K562 (cell line): Measurements from ENCODE around the gene NEURL2. TPM values are rescaled to one million over a fixed set of nuclear protein-coding genes. Genes with fewer than 3 reads are reported as not detected.
A peak's percentile ranks its signal among the peaks of the same experiment; 100 is the strongest.

Source experiments
- AFF4 ChIP-seq: sonication (generic); formaldehyde crosslinking; IDR thresholded peaks from 2 replicates; pipeline ENCODE4 v1.8.0; 2023; ENCODE audit warnings: mild to moderate bottlenecking, missing genetic modification reagents
- ARNT ChIP-seq, 2 experiments: fragments of 450-650 bp; IDR thresholded peaks; 2 replicates each; pipeline ENCODE4 v1.6.1; 2016; ENCODE audit warnings: mild to moderate bottlenecking in 1 of 2
- BRCA1 ChIP-seq, 2 experiments: fragments of 450-650 bp in 1 of 2; sonication (generic) in 1 of 2; formaldehyde crosslinking in 1 of 2; IDR thresholded peaks; 2 replicates each; pipeline versions ENCODE4 v1.5.0 to v1.6.1; 2017 to 2020; ENCODE audit warnings: mild to moderate bottlenecking in 1 of 2, missing genetic modification reagents in 1 of 2
- E2F4 ChIP-seq: sonication (generic); formaldehyde crosslinking; IDR thresholded peaks from 2 replicates; pipeline ENCODE4 v1.8.0; 2022; ENCODE audit warnings: mild to moderate bottlenecking, low read depth, missing genetic modification reagents
- ESRRA ChIP-seq: fragments of 450-650 bp; IDR thresholded peaks from 2 replicates; pipeline ENCODE4 v1.6.1; 2014; ENCODE audit warnings: low read depth, mild to moderate bottlenecking, moderate library complexity, borderline replicate concordance
- ETV1 ChIP-seq: fragments of 450-650 bp; conservative IDR thresholded peaks from 2 replicates; pipeline ENCODE4 v1.6.1; 2016; ENCODE audit warnings: missing genetic modification characterization, control low read depth, low read depth, missing compliant biosample characterization
- GTF2E2 ChIP-seq: fragments of 200-800 bp; sonication (Bioruptor generic); IDR thresholded peaks from 2 replicates; pipeline ENCODE4 v1.6.1; 2016; ENCODE audit warnings: missing genetic modification characterization, missing compliant biosample characterization
- MBD1 ChIP-seq: fragments of 250-450 bp; sonication (Bioruptor Pico); IDR thresholded peaks from 2 replicates; pipeline ENCODE4 v1.8.0; 2022; ENCODE audit warnings: inconsistent platforms
- MCM3 ChIP-seq: fragments of 450-650 bp; IDR thresholded peaks from 2 replicates; pipeline ENCODE4 v1.6.1; 2016
- MXI1 ChIP-seq: IDR thresholded peaks from 2 replicates; pipeline ENCODE4 v1.6.1; 2011; ENCODE audit warnings: low read depth, mild to moderate bottlenecking, improper control_type of control experiment, low read length
- PHB2 ChIP-seq: fragments of 450-650 bp; IDR thresholded peaks from 2 replicates; pipeline ENCODE4 v1.6.1; 2017; ENCODE audit warnings: low read depth
- PHF8 ChIP-seq: fragments of 200-600 bp; sonication (generic); IDR thresholded peaks from 2 replicates; pipeline ENCODE4 v1.6.1; 2012; ENCODE audit warnings: mixed run types, mild to moderate bottlenecking, inconsistent platforms, low read length, moderate library complexity, borderline replicate concordance
- SAFB2 ChIP-seq: fragments of 200-400 bp; formaldehyde crosslinking; IDR thresholded peaks from 2 replicates; pipeline ENCODE4 v1.6.1; 2018; ENCODE audit warnings: borderline replicate concordance, low read length, low read depth, moderate library complexity; ENCODE audit not compliant: severe bottlenecking
- SIRT6 ChIP-seq: IDR thresholded peaks from one replicate; pipeline ENCODE4 v1.6.1; 2012; ENCODE audit warnings: low read depth, mild to moderate bottlenecking, control low read depth, inconsistent platforms, low read length, moderate library complexity
- SIX5 ChIP-seq, 2 experiments: IDR thresholded peaks; 2 replicates each; pipeline ENCODE4 v1.6.1; 2011; ENCODE audit warnings: low read length in 2 of 2, borderline replicate concordance in 1 of 2, low read depth in 1 of 2, mild to moderate bottlenecking in 1 of 2, moderate library complexity in 1 of 2; ENCODE audit not compliant: insufficient read depth in 1 of 2
- STAT5B ChIP-seq: fragments of 250-450 bp; sonication (Bioruptor Pico); IDR thresholded peaks from 2 replicates; pipeline ENCODE4 v1.8.0; 2021; ENCODE audit warnings: mild to moderate bottlenecking, inconsistent platforms
- TEAD2 ChIP-seq: fragments of 450-650 bp; IDR thresholded peaks from 2 replicates; pipeline ENCODE4 v1.6.1; 2016; ENCODE audit warnings: missing genetic modification characterization, control low read depth, missing compliant biosample characterization
- TRIM24 ChIP-seq, 2 experiments: fragments of 450-650 bp; IDR thresholded peaks; 2 replicates each; pipeline ENCODE4 v1.6.1; 2016
- XRCC3 ChIP-seq: fragments of 450-650 bp; IDR thresholded peaks from 2 replicates; pipeline ENCODE4 v1.6.1; 2017; ENCODE audit warnings: mild to moderate bottlenecking, moderate library complexity
- ZKSCAN3 ChIP-seq: fragments of 250-450 bp; sonication (Bioruptor Pico); IDR thresholded peaks from 2 replicates; pipeline ENCODE4 v1.4.0; 2020
- ZNF224 ChIP-seq: sonication (generic); formaldehyde crosslinking; IDR thresholded peaks from 2 replicates; pipeline ENCODE4 v1.8.0; 2022; ENCODE audit warnings: mild to moderate bottlenecking, missing genetic modification reagents
- ZNF707 ChIP-seq: fragments of 250-450 bp; sonication (Bioruptor Pico); conservative IDR thresholded peaks from 2 replicates; pipeline ENCODE4 v1.8.0; 2022; ENCODE audit warnings: inconsistent platforms, mild to moderate bottlenecking, moderate library complexity
- ZNF79 ChIP-seq: fragments of 250-450 bp; sonication (Bioruptor Pico); IDR thresholded peaks from 2 replicates; pipeline ENCODE4 v1.4.0; 2020; ENCODE audit warnings: low read depth, mild to moderate bottlenecking, moderate library complexity
- polyA plus RNA-seq, 8 experiments: library from polyadenylated mRNA; depleted of rRNA in 4 of 8; stranded (reverse) in 5 of 8; unstranded in 3 of 8; fragments of >200 nt; fragmentation: Nextera tagmentation in 2 of 8; fragmentation: Illumina TruSeq in 1 of 8; extraction: Ambion mirVana in 2 of 8; extraction: Trizol in 1 of 8; gene quantifications; 2 replicates each; pipeline versions ENCODE4 v1.2.1 to v1.2.3, GENCODE V29; 2011 to 2014; ENCODE audit warnings: inconsistent platforms in 1 of 8, missing spikeins in 1 of 8
- total RNA-seq, 7 experiments: library from RNA; depleted of rRNA in 6 of 7; stranded (reverse); fragments of >200 nt in 6 of 7; fragmentation: Illumina TruSeq in 2 of 7; extraction: Trizol in 2 of 7; gene quantifications; 2 replicates each; pipeline versions ENCODE4 v1.2.1 to v1.2.3, GENCODE V29; 2011 to 2021; ENCODE audit warnings: low replicate concordance in 1 of 7

NEURL2 gene
- total and polyA plus RNA-seq, 9 of the 15 experiments (the other 6 are each of a cell fraction or from before 2014, with no cell fraction given): 0.22 to 1.9 (median 0.50) TPM; not detected in 1

GRCh38 chr20:45933266-45934045, 42.4 kb upstream of the NEURL2 start (continued):
- peak; percentile 67 for TF ChIP-seq ETV1 (tag)
- no peak for TF ChIP-seq MCM3
- TF ChIP-seq ZNF707 (CRISPR knock-in tag): no peak
- TF ChIP-seq MXI1: no peak
- no peak for TF ChIP-seq STAT5B (CRISPR knock-in tag)
- no peak for TF ChIP-seq TRIM24 (IDR thresholded peaks at IDR 0.05)
- no peak for TF ChIP-seq ZNF79 (CRISPR knock-in tag)
- TF ChIP-seq E2F4: no peak
- no peak for TF ChIP-seq SIX5 (IDR thresholded peaks at IDR 0.05; ENCODE audit: borderline replicate concordance in 1 of 2, insufficient read depth in 1 of 2, low read depth in 1 of 2, low read length in 2 of 2)
- no peak for TF ChIP-seq MBD1 (CRISPR knock-in tag)
- TF ChIP-seq ZKSCAN3 (CRISPR knock-in tag): no peak
- no peak for TF ChIP-seq ARNT (IDR thresholded peaks at IDR 0.05)
- no peak for TF ChIP-seq SAFB2
- TF ChIP-seq PHB2: no peak
- no peak for TF ChIP-seq XRCC3
- no peak for TF ChIP-seq SIRT6
- no peak for TF ChIP-seq GTF2E2
- no peak for TF ChIP-seq TEAD2
- no peak for TF ChIP-seq BRCA1 (IDR thresholded peaks at IDR 0.05)
- TF ChIP-seq BRCA1 (CRISPR knock-in tag; IDR thresholded peaks at IDR 0.05): no peak
- peak; percentile 23; the same call in 1 of the 2 replicates for TF ChIP-seq AFF4
- TF ChIP-seq ZNF224: no peak
- no peak for TF ChIP-seq ESRRA
- TF ChIP-seq PHF8: no peak
